ENCODE data around the gene RDM1. TPM values are rescaled to one million over a fixed set of nuclear protein-coding genes. Genes with fewer than 3 reads are reported as not detected.

The RDM1 gene
- total RNA-seq, 1 donor from 2014 or later = 5.7 TPM

GRCh38 chr17:35895636-35896587 lies 34.7 kb downstream of the RDM1 start:
- Mint-ChIP-seq H3K9me3 (peaks cover 3% of the 10 kb centered on the region), H3K4me3 (no peak overlapping the region), H3K27ac (ENCODE audit: unreplicated experiment) (peak overlapping the region; percentile 58), H3K4me1 (no peaks in the 10 kb centered on the region), H3K27me3 (ENCODE audit: low read depth) (no peaks in the 10 kb centered on the region), H3K36me3 (ENCODE audit: low read depth) (no peaks in the 10 kb centered on the region)
- no peak for DNase-seq (ENCODE audit: low read depth, low spot score)
- no peak for TF ChIP-seq CTCF (conservative IDR thresholded peaks at IDR 0.05)

GRCh38 chr17:35894206-35894605 lies 36.4 kb downstream of the RDM1 start:
- Mint-ChIP-seq H3K4me3 (no peak overlapping the region), H3K27ac (ENCODE audit: unreplicated experiment) (no peak overlapping the region), H3K4me1 (no peaks in the 10 kb centered on the region), H3K9me3 (peaks cover 3% of the 10 kb centered on the region), H3K36me3 (ENCODE audit: low read depth) (no peaks in the 10 kb centered on the region), H3K27me3 (ENCODE audit: low read depth) (no peaks in the 10 kb centered on the region)
- DNase-seq (ENCODE audit: low read depth, low spot score) = no peak
- TF ChIP-seq CTCF (conservative IDR thresholded peaks at IDR 0.05) = no peak

DNA sequence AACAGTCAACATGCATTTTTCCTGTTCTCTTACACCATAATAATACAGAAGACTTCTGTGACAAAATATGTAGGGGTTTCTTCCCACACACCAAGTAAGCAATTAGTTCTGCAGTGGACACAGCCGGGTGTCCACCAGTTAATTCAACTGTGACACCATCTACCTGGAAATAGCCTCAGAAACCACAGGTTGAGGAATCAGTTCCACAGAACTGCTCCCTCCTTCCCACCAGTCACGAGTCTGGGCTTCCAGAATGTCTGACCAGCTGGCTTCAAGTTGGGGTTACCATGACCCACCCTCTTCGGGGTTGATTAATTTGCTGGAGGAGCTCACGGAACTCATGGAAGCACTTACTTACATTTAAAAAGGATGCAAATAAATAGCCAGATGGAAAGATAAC lies 36.8 kb downstream of the RDM1 start:
- H3K27me3 Mint-ChIP-seq (ENCODE audit: low read depth) = no peaks in the 10 kb centered on the region
- DNase-seq (ENCODE audit: low read depth, low spot score) = no peak
- no peaks in the 10 kb centered on the region for H3K4me1 Mint-ChIP-seq
- no peaks in the 10 kb centered on the region for H3K36me3 Mint-ChIP-seq (ENCODE audit: low read depth)
- H3K27ac Mint-ChIP-seq (ENCODE audit: unreplicated experiment) = no peak overlapping the region
- no peak overlapping the region for H3K4me3 Mint-ChIP-seq
- peaks cover 3% of the 10 kb centered on the region for H3K9me3 Mint-ChIP-seq
- no peak for TF ChIP-seq CTCF (conservative IDR thresholded peaks at IDR 0.05)

GRCh38 chr17:35892091-35893035 lies 38.2 kb downstream of the RDM1 start:
- Mint-ChIP-seq H3K4me3 (no peak overlapping the region), H3K27ac (ENCODE audit: unreplicated experiment) (no peak overlapping the region), H3K4me1 (no peaks in the 10 kb centered on the region), H3K27me3 (ENCODE audit: low read depth) (no peaks in the 10 kb centered on the region), H3K36me3 (ENCODE audit: low read depth) (no peaks in the 10 kb centered on the region), H3K9me3 (peaks cover 3% of the 10 kb centered on the region)
- no peak for DNase-seq (ENCODE audit: low read depth, low spot score)
- no peak for TF ChIP-seq CTCF (conservative IDR thresholded peaks at IDR 0.05)

GRCh38 chr17:35891269-35891668 lies 39.3 kb downstream of the RDM1 start:
- no peak for DNase-seq (ENCODE audit: low read depth, low spot score)
- Mint-ChIP-seq H3K27me3 (ENCODE audit: low read depth) (no peaks in the 10 kb centered on the region), H3K36me3 (ENCODE audit: low read depth) (no peaks in the 10 kb centered on the region), H3K4me3 (no peak overlapping the region), H3K4me1 (no peaks in the 10 kb centered on the region), H3K9me3 (peaks cover 3% of the 10 kb centered on the region), H3K27ac (ENCODE audit: unreplicated experiment) (no peak overlapping the region)
- no peak for TF ChIP-seq CTCF (conservative IDR thresholded peaks at IDR 0.05)

Measured in neural crest cell (in vitro differentiated cells).